Activated naive CD4-positive, alpha-beta T cell treated with anti-CD3 and anti-CD28 coated beads, Interleukin-2, amount 50 U/mL, for 72 hours (primary cell): Measurements from ENCODE around the gene WIPI1. TPM values are rescaled to one million over a fixed set of nuclear protein-coding genes. Genes with fewer than 3 reads are reported as not detected.
"Not testable (repeated sequence)": the region's sequence is repeated elsewhere in the genome, so short reads cannot be mapped to it uniquely, and the experiment has no call there.

Experiments used
- ATAC-seq, 2 donors: fragments of 150-1000 bp; cut with Tn5 transposase; 2 replicates each; pipeline ENCODE4 v1.10.0; 2021; ENCODE audit warnings: mild to moderate bottlenecking in 2 of 2, moderate library complexity in 2 of 2
- DNase-seq, 2 donors: peaks; one replicate each; pipeline ENCODE4 v3.0.0; 2021 to 2022; ENCODE audit warnings: low spot score in 2 of 2
- H3K27ac Mint-ChIP-seq, 2 donors: one replicate each; pipeline ENCODE4 v1.8.0; 2022; ENCODE audit warnings: mild to moderate bottlenecking in 2 of 2, mixed read lengths in 2 of 2
- H3K36me3 Mint-ChIP-seq, 2 donors: one replicate each; pipeline ENCODE4 v1.8.0; 2022; ENCODE audit warnings: mixed read lengths in 2 of 2
- H3K9me3 Mint-ChIP-seq, 2 donors: one replicate each; pipeline ENCODE4 v1.8.0; 2022; ENCODE audit warnings: mixed read lengths in 2 of 2
- total RNA-seq, 2 donors: library from RNA; stranded (reverse); gene quantifications; one replicate each; pipeline ENCODE4 v1.2.3, GENCODE V29; 2022

The WIPI1 gene, protein sequence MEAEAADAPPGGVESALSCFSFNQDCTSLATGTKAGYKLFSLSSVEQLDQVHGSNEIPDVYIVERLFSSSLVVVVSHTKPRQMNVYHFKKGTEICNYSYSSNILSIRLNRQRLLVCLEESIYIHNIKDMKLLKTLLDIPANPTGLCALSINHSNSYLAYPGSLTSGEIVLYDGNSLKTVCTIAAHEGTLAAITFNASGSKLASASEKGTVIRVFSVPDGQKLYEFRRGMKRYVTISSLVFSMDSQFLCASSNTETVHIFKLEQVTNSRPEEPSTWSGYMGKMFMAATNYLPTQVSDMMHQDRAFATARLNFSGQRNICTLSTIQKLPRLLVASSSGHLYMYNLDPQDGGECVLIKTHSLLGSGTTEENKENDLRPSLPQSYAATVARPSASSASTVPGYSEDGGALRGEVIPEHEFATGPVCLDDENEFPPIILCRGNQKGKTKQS
- 10 to 100 TPM; 15.2 to 22.0 TPM for total RNA-seq

GRCh38 chr17:68457168-68457538 lies at the start of gene WIPI1:
Gene WIPI1 (minus strand): TSS chr17:68457496. CDS start chr17:68457421, 75 bp downstream.
- H3K36me3 Mint-ChIP-seq = no peaks in the 10 kb centered on the region
- DNase-seq (peak in 1 of 2 donors; percentile 70), ATAC-seq (peak; percentile 23 to 33)
- no peaks in the 10 kb centered on the region for H3K9me3 Mint-ChIP-seq
- H3K27ac Mint-ChIP-seq = peak within 1 kb of the TSS; percentile 60 to 65

GRCh38 chr17:68505951-68506350 lies 48.7 kb upstream of the WIPI1 start:
- ATAC-seq (no peak), DNase-seq (no peak)
- Mint-ChIP-seq H3K27ac (no peak overlapping the region), H3K9me3 (peaks cover 0 to 5% of the 10 kb centered on the region in 2 donors), H3K36me3 (peaks cover 0 to 5% of the 10 kb centered on the region in 2 donors)

GRCh38 chr17:68501074-68501473 lies 43.8 kb upstream of the WIPI1 start:
- Mint-ChIP-seq H3K9me3 (peaks cover 0 to 12% of the 10 kb centered on the region in 2 donors), H3K27ac (peak overlapping the region in 1 of 2 donors; percentile 31), H3K36me3 (peaks cover 0 to 6% of the 10 kb centered on the region in 2 donors)
- no peak for ATAC-seq
- DNase-seq = no peak

GRCh38 chr17:68499587-68499986 lies 42.3 kb upstream of the WIPI1 start:
- ATAC-seq (peak in 1 of 2 donors; percentile 56), DNase-seq (no peak)
- Mint-ChIP-seq H3K36me3 (peaks cover 0 to 6% of the 10 kb centered on the region in 2 donors), H3K9me3 (peaks cover 0 to 12% of the 10 kb centered on the region in 2 donors), H3K27ac (no peak overlapping the region)

- ATAC-seq = no peak
- Mint-ChIP-seq H3K27ac (peak overlapping the region in 1 of 2 donors; percentile 53), H3K36me3 (peaks cover 0 to 6% of the 10 kb centered on the region in 2 donors), H3K9me3 (peaks cover 0 to 12% of the 10 kb centered on the region in 2 donors)
- no peak for DNase-seq
These were observed 41.4 kb upstream of the WIPI1 start for GRCh38 chr17:68498479-68499326.

- Mint-ChIP-seq H3K9me3 (peaks cover 0 to 12% of the 10 kb centered on the region in 2 donors), H3K27ac (peak overlapping the region in 1 of 2 donors; percentile 53), H3K36me3 (peaks cover 0 to 6% of the 10 kb centered on the region in 2 donors)
- DNase-seq = no peak
- peak; percentile 62 to 66 for ATAC-seq
These were observed 40.6 kb upstream of the WIPI1 start for GRCh38 chr17:68497885-68498319.

GRCh38 chr17:68495081-68495480 lies 37.8 kb upstream of the WIPI1 start:
- ATAC-seq (peak in 1 of 2 donors; percentile 21), DNase-seq (no peak)
- no peak overlapping the region for H3K27ac Mint-ChIP-seq
- no peaks in the 10 kb centered on the region for H3K36me3 Mint-ChIP-seq
- H3K9me3 Mint-ChIP-seq = peaks cover 0 to 5% of the 10 kb centered on the region in 2 donors

- H3K36me3 Mint-ChIP-seq, DNase-seq, ATAC-seq, H3K9me3 Mint-ChIP-seq: not testable (repeated sequence)
- H3K27ac Mint-ChIP-seq = peak overlapping the region in 1 of 2 donors; percentile 22
These were observed 35.2 kb upstream of the WIPI1 start for GRCh38 chr17:68492394-68493054.

DNA sequence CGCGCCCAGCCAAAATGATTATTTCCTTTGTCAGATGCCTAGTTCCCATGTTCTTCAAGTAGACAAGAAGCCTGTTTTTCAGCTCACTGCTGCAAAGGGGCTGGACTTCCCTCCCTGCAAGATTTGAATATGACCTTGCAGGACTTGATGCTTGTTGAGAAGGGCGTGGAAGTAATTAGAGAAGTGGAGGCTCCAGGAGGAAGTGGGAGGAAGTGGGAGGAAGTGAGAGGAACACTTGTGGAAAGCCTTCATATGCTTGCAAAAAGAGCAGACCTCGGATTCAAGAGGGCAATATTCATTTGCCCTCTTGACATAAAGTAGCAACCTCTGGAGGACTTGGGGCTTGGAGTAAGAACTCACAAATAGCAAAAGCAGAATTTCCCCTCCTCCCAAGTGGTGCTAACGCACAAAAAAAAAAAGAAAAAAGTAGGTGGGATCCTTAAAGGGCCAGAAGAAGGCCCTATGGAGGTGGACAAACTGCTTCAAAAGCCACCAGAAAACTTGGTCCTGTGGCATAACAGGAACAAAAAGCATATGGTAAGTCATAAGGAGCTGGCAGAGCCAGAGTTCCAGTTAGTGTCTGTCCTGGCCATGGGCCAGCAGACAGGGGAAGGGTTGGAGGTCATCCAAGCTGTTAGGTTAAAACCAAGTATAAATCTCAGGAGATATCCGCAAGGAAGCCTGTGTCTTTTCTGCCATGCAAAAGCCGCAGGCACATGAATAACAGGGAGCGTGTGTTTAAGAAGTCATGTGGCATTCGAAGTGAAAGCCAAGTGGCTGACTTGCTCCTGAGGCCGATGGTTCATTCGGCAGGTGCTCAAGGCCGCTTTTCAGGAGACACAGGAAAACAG lies 34.3 kb upstream of the WIPI1 start:
- H3K9me3 Mint-ChIP-seq = no peaks in the 10 kb centered on the region
- H3K27ac Mint-ChIP-seq = no peak overlapping the region
- ATAC-seq = no peak

DNA sequence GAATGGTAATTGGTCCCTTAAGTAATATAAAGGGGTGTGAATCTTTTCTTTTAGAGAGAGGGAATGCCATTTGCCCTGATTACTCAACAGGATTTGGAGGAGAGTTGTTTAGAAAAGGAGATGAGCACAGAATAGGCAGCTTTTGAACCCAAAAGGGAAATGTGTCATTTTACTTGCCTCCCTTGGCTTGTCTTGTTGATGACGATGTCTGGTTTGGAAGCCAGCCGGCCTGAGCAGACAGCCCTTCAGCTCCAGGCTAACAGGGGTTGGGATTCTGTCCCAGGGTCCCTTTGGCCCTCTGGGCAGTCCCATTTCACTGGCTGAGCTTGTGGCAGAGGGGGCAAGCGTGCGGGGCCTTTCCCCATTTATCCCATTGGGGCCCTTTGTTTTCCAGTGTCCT lies 32.6 kb upstream of the WIPI1 start:
- DNase-seq (no peak), ATAC-seq (no peak)
- Mint-ChIP-seq H3K9me3 (no peaks in the 10 kb centered on the region), H3K27ac (no peak overlapping the region), H3K36me3 (no peaks in the 10 kb centered on the region)

More for the DNA sequence above, 34.3 kb upstream of the WIPI1 start:
- DNase-seq = no peak
- H3K36me3 Mint-ChIP-seq = no peaks in the 10 kb centered on the region

GRCh38 chr17:68484458-68484857 lies 27.2 kb upstream of the WIPI1 start:
- Mint-ChIP-seq H3K36me3 (peaks cover 0 to 3% of the 10 kb centered on the region in 2 donors), H3K27ac (no peak overlapping the region), H3K9me3 (peaks cover 0 to 2% of the 10 kb centered on the region in 2 donors)
- no peak for ATAC-seq
- DNase-seq = no peak

- Mint-ChIP-seq H3K9me3 (peaks cover 0 to 8% of the 10 kb centered on the region in 2 donors), H3K27ac (no peak overlapping the region), H3K36me3 (peaks cover 0 to 8% of the 10 kb centered on the region in 2 donors)
- ATAC-seq (no peak), DNase-seq (no peak)
These were observed 25.3 kb upstream of the WIPI1 start for GRCh38 chr17:68482576-68483041.

DNA sequence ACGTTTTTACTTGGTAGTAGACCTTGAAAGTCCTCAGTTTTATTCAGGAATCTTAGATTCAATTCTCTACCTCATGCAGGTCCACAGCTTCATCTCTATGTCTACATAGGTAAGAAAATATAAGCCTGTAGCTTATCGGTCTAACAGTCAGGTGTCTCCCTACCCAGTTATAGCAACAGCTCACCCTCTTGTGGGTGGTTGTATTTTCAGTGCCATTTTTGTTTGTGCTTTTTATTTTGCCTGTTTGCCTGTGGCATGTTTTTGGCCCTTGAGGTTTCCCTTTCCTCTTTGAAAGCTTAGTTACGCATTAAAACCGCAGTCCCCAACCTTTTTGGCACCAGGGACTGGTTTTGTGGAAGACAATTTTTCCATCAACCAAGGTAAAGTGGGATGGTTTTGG lies 23.6 kb upstream of the WIPI1 start:
- peaks cover 0 to 8% of the 10 kb centered on the region in 2 donors for H3K9me3 Mint-ChIP-seq
- DNase-seq (no peak), ATAC-seq (no peak)
- no peak overlapping the region for H3K27ac Mint-ChIP-seq
- peaks cover 0 to 8% of the 10 kb centered on the region in 2 donors for H3K36me3 Mint-ChIP-seq

- DNase-seq (no peak), ATAC-seq (no peak)
- no peaks in the 10 kb centered on the region for H3K9me3 Mint-ChIP-seq
- H3K36me3 Mint-ChIP-seq = no peaks in the 10 kb centered on the region
- no peak overlapping the region for H3K27ac Mint-ChIP-seq
These were observed 13.7 kb upstream of the WIPI1 start for GRCh38 chr17:68470961-68471360.

DNA sequence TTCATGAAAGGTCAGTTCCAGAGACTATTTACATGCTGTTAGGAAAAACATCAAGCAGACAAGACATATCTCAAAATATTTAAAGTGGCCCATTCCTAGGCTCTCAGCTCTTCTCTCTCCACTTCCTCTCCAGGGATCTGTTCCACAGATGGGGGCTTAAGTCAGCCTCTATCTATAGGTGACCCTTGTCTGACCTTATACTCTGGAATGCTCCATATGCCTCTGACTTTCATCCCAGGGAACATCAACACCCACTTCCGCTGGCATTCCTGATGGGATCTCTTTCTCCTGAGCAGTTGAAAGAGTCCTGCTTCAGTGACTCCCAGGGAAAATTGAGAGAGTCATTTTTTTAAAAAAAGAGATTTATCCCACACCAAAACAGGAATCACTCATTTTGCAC lies 11.5 kb upstream of the WIPI1 start:
- no peak for DNase-seq
- no peak overlapping the region for H3K27ac Mint-ChIP-seq
- no peak for ATAC-seq
- H3K9me3 Mint-ChIP-seq = no peaks in the 10 kb centered on the region
- H3K36me3 Mint-ChIP-seq = no peaks in the 10 kb centered on the region

DNA sequence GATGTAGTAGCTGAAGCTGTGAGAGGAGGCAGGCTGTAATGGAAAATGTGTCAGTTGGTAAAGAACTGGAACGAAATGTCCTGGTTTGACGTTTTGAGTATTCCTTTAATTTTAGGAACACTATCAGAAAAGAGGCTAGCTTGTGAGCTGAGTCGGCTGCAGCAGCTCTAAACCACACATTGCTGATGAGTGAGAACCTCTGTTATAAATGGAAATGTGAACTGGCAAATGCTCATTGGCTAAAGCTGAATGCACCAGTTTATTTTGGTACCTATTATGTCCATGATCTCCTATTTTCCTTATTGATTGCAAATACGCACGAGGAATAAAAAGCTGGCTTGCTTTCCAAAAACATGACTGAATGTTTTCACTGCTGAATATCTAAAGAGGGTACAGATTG lies 11.0 kb upstream of the WIPI1 start:
- no peak for ATAC-seq

More for the DNA sequence above, 11.0 kb upstream of the WIPI1 start:
- H3K9me3 Mint-ChIP-seq = no peaks in the 10 kb centered on the region
- H3K27ac Mint-ChIP-seq = no peak overlapping the region
- no peak for DNase-seq
- H3K36me3 Mint-ChIP-seq = no peaks in the 10 kb centered on the region
